ENCODE results near the gene IDNK.

Gene IDNK

GRCh38 chr9:83646500-83647239 lies 23.7 kb downstream of the IDNK start:
- TF ChIP-seq RAD21 (IDR thresholded peaks at IDR 0.05; ENCODE audit: low read depth) (no peak), ZBTB7A (IDR thresholded peaks at IDR 0.05; ENCODE audit: low read depth) (no peak), CREB1 (IDR thresholded peaks at IDR 0.05; ENCODE audit: low read depth) (no peak), CEBPB (IDR thresholded peaks at IDR 0.05) (no peak), EGR1 (IDR thresholded peaks at IDR 0.05) (no peak), YY1 (IDR thresholded peaks at IDR 0.05; ENCODE audit: low read depth) (no peak), EP300 (IDR thresholded peaks at IDR 0.05; ENCODE audit: borderline replicate concordance) (no peak), FOXM1 (IDR thresholded peaks at IDR 0.05; ENCODE audit: borderline replicate concordance, low read depth) (no peak), MAX (IDR thresholded peaks at IDR 0.05) (no peak), TEAD4 (IDR thresholded peaks at IDR 0.05) (no peak), REST (IDR thresholded peaks at IDR 0.05; ENCODE audit: low read depth) (no peak), TCF12 (IDR thresholded peaks at IDR 0.05; ENCODE audit: low read depth) (no peak), TAF1 (IDR thresholded peaks at IDR 0.05; ENCODE audit: low read depth) (no peak), USF1 (IDR thresholded peaks at IDR 0.05) (no peak), NFIC (IDR thresholded peaks at IDR 0.05) (no peak)

GRCh38 chr9:83649080-83649479 lies 26.1 kb downstream of the IDNK start:
- no peak for TF ChIP-seq TEAD4 (IDR thresholded peaks at IDR 0.05)
- TF ChIP-seq USF1 (IDR thresholded peaks at IDR 0.05), result no peak
- peak; percentile 54 for TF ChIP-seq RAD21 (IDR thresholded peaks at IDR 0.05; ENCODE audit: low read depth)

GRCh38 chr9:83649515-83649914 lies 26.6 kb downstream of the IDNK start:
- TF ChIP-seq CEBPB (IDR thresholded peaks at IDR 0.05) (no peak), FOXM1 (IDR thresholded peaks at IDR 0.05; ENCODE audit: borderline replicate concordance, low read depth) (no peak), CREB1 (IDR thresholded peaks at IDR 0.05; ENCODE audit: low read depth) (no peak), YY1 (IDR thresholded peaks at IDR 0.05; ENCODE audit: low read depth) (no peak), EGR1 (IDR thresholded peaks at IDR 0.05) (no peak), NFIC (IDR thresholded peaks at IDR 0.05) (no peak), TCF12 (IDR thresholded peaks at IDR 0.05; ENCODE audit: low read depth) (no peak), MAX (IDR thresholded peaks at IDR 0.05) (no peak), ZBTB7A (IDR thresholded peaks at IDR 0.05; ENCODE audit: low read depth) (no peak), TEAD4 (IDR thresholded peaks at IDR 0.05) (no peak), EP300 (IDR thresholded peaks at IDR 0.05; ENCODE audit: borderline replicate concordance) (no peak), USF1 (IDR thresholded peaks at IDR 0.05) (no peak), TAF1 (IDR thresholded peaks at IDR 0.05; ENCODE audit: low read depth) (no peak), REST (IDR thresholded peaks at IDR 0.05; ENCODE audit: low read depth) (no peak), RAD21 (IDR thresholded peaks at IDR 0.05; ENCODE audit: low read depth) (no peak)

- TF ChIP-seq RAD21 (IDR thresholded peaks at IDR 0.05; ENCODE audit: low read depth), result no peak
- TF ChIP-seq FOXM1 (IDR thresholded peaks at IDR 0.05; ENCODE audit: borderline replicate concordance, low read depth), result no peak
- no peak for TF ChIP-seq NFIC (IDR thresholded peaks at IDR 0.05)
- TF ChIP-seq USF1 (IDR thresholded peaks at IDR 0.05), result no peak
- no peak for TF ChIP-seq CREB1 (IDR thresholded peaks at IDR 0.05; ENCODE audit: low read depth)
- no peak for TF ChIP-seq YY1 (IDR thresholded peaks at IDR 0.05; ENCODE audit: low read depth)
- no peak for TF ChIP-seq TCF12 (IDR thresholded peaks at IDR 0.05; ENCODE audit: low read depth)
- no peak for TF ChIP-seq ZBTB7A (IDR thresholded peaks at IDR 0.05; ENCODE audit: low read depth)
- TF ChIP-seq EP300 (IDR thresholded peaks at IDR 0.05; ENCODE audit: borderline replicate concordance), result no peak
- TF ChIP-seq CEBPB (IDR thresholded peaks at IDR 0.05), result no peak
- no peak for TF ChIP-seq EGR1 (IDR thresholded peaks at IDR 0.05)
- TF ChIP-seq REST (IDR thresholded peaks at IDR 0.05; ENCODE audit: low read depth), result no peak
- TF ChIP-seq TAF1 (IDR thresholded peaks at IDR 0.05; ENCODE audit: low read depth), result no peak
- no peak for TF ChIP-seq MAX (IDR thresholded peaks at IDR 0.05)
- TF ChIP-seq TEAD4 (IDR thresholded peaks at IDR 0.05), result no peak
Observed at GRCh38 chr9:83651558-83651957, 28.6 kb downstream of the IDNK start.
